GM13976 (cell line): ENCODE results near the gene NCK1.
"Not testable (repeated sequence)": the region's sequence is repeated elsewhere in the genome, so short reads cannot be mapped to it uniquely, and the experiment has no call there.

Experiments
- DNase-seq: peaks from one replicate; pipeline ENCODE4 v3.0.0; 2012; ENCODE audit warnings: low spot score
- in situ Hi-C: fragments of 300-500 bp; cut with MboI; formaldehyde crosslinking; loops from one replicate; pipeline ENCODE4 v1.12.0; 2022; ENCODE audit warnings: low sequenced_read_pairs, mixed read lengths, inconsistent platforms; ENCODE audit not compliant: unreplicated experiment
- TF ChIP-seq, protein P1 (sequence below): IDR thresholded peaks from 2 replicates; pipeline ENCODE4 v1.5.1; 2012; ENCODE audit warnings: borderline replicate concordance, mild to moderate bottlenecking; ENCODE audit not compliant: insufficient read depth; ENCODE audit errors: extremely low read depth, missing control alignments, control extremely low read depth

The NCK1 gene

DNA sequence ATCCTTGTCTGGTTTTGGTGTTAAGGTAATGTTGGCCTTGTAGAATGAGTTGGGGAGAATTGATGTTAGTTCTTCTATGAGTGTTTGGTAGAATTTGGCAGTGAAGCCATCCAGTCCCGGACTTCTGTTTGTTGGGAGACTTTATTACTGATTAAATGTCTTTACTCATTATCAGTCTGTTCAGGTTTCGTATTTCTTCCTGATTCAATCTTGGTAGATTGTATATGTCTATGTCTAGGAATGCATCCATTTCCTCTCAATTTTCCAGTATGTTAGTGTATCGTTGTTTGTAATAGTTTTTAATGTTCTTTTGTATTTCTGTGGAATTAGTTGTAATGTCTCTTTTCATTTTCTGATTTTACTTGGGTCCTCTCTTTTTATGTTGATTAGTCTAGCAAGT is 39.4 kb downstream of the NCK1 start:
- no peak for DNase-seq
- in situ Hi-C loops, result no loop called here
- TF ChIP-seq, protein P1, sequence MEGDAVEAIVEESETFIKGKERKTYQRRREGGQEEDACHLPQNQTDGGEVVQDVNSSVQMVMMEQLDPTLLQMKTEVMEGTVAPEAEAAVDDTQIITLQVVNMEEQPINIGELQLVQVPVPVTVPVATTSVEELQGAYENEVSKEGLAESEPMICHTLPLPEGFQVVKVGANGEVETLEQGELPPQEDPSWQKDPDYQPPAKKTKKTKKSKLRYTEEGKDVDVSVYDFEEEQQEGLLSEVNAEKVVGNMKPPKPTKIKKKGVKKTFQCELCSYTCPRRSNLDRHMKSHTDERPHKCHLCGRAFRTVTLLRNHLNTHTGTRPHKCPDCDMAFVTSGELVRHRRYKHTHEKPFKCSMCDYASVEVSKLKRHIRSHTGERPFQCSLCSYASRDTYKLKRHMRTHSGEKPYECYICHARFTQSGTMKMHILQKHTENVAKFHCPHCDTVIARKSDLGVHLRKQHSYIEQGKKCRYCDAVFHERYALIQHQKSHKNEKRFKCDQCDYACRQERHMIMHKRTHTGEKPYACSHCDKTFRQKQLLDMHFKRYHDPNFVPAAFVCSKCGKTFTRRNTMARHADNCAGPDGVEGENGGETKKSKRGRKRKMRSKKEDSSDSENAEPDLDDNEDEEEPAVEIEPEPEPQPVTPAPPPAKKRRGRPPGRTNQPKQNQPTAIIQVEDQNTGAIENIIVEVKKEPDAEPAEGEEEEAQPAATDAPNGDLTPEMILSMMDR, result no peak

DNA sequence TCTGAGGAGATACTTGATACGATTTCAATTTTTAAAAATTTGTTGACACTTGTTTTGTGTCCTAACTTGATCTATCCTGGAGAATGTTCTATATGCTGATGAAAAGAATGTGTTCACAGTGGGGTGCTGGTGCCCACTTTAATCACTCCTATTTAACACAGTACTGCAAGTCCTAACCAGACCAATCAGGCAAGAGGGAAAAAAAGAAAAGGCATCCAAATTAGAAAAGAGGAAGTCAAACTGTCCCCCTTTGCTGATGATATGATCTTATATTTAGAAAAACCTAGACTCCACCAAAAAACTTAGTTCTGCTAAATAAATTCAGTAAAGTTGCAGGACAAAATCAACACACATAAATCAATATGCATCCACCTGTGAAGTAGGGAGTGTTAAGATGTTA is 40.5 kb downstream of the NCK1 start:
- not testable (repeated sequence) for DNase-seq

DNA sequence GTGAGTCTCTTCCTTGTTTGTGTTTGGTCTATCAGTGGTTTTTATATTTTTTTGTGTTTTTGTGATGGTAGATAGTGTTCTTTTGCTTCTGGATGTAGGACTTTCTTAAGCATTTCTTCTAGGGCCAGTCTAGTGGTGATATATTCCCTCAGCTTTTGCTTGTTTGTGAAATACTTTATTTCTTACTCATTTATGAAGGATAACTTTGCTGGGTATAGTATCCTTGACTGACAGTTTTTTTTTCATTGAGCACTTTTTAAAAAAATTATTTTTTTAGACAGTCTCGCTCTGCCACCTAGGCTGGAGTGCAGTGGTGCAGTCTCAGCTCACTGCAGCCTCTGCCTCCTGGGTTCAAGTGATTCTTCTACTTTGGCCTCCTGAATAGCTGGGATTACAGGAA is 41.9 kb downstream of the NCK1 start:
- TF ChIP-seq, protein P1, result no peak
- DNase-seq, result no peak
- in situ Hi-C loops, result no loop called here

More for the DNA sequence above, 40.5 kb downstream of the NCK1 start:
- in situ Hi-C loops, result not testable (repeated sequence)

DNA sequence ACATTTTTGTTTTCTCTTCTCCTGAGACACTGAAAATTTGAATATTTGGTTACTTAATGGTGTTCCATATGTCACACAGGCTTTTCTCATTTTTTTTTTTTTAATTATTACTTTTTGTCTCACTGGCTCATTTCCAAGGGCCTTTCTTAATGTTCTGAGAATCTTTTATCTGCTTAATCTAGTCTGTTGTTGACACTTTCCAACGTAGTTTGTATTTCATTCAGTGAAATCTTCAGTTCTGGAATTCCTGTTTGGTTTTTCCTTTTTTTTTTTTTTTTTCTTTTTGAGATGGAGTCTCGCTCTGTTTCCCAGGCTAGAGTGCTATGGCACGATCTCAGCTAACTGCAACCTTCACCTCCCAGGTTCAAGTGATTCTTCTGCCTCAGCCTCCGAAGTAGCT is 42.7 kb downstream of the NCK1 start:
- in situ Hi-C loops, result no loop called here
- DNase-seq, result no peak
- TF ChIP-seq, protein P1, result no peak

DNA sequence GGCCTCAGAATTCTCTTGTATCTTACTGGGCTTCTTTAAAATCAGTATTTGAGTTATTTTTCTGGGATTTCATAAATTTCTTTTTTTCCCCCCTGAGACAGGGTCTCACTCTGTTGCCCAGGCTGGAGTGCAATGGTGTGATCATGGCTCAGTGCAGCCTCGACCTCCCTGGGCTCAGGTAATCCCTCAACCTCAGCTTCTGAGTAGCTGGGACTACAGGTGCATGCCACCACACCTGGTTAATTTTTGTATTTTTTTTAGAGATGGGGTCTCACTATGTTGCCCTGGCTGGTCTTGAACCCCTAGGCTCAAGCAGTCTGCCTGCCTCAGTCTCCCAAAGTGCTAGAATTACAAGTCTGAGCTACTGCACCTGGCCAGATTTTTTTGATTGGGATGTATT is 43.5 kb downstream of the NCK1 start:
- TF ChIP-seq, protein P1, result no peak
- in situ Hi-C loops, result no loop called here
- no peak for DNase-seq

DNA sequence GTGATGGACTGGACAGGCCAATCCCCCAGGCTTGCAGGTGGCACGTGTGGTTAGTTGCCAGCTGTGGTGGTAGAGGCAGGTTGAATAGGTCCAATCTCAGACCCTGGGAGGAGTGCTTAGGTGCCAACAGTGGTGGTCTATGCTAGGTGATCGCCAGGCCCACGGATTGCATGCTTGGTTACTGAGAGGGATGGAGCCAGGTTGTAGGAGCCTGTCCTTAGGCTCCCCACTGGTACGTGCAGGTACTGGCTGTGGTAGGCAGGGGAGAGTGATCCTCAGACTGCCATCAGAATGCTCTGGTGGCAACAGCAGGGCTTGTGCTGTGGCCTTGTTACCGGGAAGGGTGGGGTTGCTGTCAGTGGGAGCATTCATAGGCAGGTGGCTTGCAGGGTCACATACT is 44.7 kb downstream of the NCK1 start:
- TF ChIP-seq, protein P1, result no peak
- in situ Hi-C loops, result no loop called here
- no peak for DNase-seq

DNA sequence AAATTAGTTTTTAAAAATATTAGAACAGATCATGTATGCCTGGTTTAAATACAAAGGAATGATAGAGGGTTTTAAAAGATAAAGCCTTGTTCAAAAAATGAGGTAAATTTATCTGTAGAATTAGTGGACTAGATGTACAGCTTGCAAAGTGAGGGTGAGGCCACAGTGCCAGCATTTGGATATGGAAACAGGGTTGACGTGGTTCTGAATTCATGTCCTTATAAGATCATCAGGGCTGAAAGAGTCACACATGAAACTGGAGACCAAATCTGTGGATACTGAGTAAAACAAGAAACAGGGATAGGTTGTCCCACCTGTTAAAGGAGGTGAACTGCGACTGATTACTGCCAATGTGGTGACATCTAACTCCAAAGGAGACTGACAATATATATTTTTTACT is 46.3 kb downstream of the NCK1 start:
- no peak for DNase-seq
- in situ Hi-C loops, result no loop called here

More for the DNA sequence above, 46.3 kb downstream of the NCK1 start:
- TF ChIP-seq, protein P1, result no peak
